RWPE2 (cell line): Measurements from ENCODE around the gene HIC1.
A peak's percentile ranks its signal among the peaks of the same experiment; 100 is the strongest.

Experiments used
- ATAC-seq: fragments of 200-7000 bp; cut with Tn5 transposase; 3 replicates; pipeline ENCODE4 v1.9.1; 2021; ENCODE audit warnings: low read depth
- DNase-seq: peaks from one replicate; pipeline ENCODE4 v3.0.0-alpha.2; 2020; ENCODE audit warnings: low spot score
- H3K27ac ChIP-seq: fragments of 450-650 bp; 2 replicates; pipeline ENCODE4 v1.5.1; 2017; ENCODE audit warnings: mild to moderate bottlenecking; ENCODE audit not compliant: poor library complexity, severe bottlenecking
- H3K27me3 ChIP-seq: fragments of 250-450 bp; sonication (Bioruptor Pico); 2 replicates; pipeline ENCODE4 v1.5.1; 2021; ENCODE audit warnings: mild to moderate bottlenecking, moderate library complexity; ENCODE audit not compliant: insufficient read depth, poor library complexity, severe bottlenecking
- H3K36me3 ChIP-seq: fragments of 250-450 bp; sonication (Bioruptor Pico); 2 replicates; pipeline ENCODE4 v1.5.1; 2020; ENCODE audit warnings: low read depth, mild to moderate bottlenecking, moderate library complexity
- H3K4me1 ChIP-seq: fragments of 250-450 bp; sonication (Bioruptor Pico); 2 replicates; pipeline ENCODE4 v1.5.1; 2021; ENCODE audit warnings: mild to moderate bottlenecking, moderate library complexity; ENCODE audit not compliant: insufficient read depth, poor library complexity, severe bottlenecking
- H3K4me3 ChIP-seq: fragments of 250-450 bp; sonication (Bioruptor Pico); 2 replicates; pipeline ENCODE4 v1.5.1; 2021; ENCODE audit warnings: mild to moderate bottlenecking, moderate library complexity; ENCODE audit not compliant: severe bottlenecking
- H3K9me3 ChIP-seq: fragments of 250-450 bp; sonication (Bioruptor Pico); 2 replicates; pipeline ENCODE4 v1.5.1; 2021; ENCODE audit warnings: mild to moderate bottlenecking, moderate library complexity; ENCODE audit not compliant: severe bottlenecking
- TF ChIP-seq, protein P1 (sequence below): fragments of 450-650 bp; IDR thresholded peaks from one replicate; pipeline ENCODE4 v1.5.1; 2017; ENCODE audit warnings: mild to moderate bottlenecking, moderate library complexity; ENCODE audit not compliant: poor library complexity, severe bottlenecking

HIC1 gene

DNA sequence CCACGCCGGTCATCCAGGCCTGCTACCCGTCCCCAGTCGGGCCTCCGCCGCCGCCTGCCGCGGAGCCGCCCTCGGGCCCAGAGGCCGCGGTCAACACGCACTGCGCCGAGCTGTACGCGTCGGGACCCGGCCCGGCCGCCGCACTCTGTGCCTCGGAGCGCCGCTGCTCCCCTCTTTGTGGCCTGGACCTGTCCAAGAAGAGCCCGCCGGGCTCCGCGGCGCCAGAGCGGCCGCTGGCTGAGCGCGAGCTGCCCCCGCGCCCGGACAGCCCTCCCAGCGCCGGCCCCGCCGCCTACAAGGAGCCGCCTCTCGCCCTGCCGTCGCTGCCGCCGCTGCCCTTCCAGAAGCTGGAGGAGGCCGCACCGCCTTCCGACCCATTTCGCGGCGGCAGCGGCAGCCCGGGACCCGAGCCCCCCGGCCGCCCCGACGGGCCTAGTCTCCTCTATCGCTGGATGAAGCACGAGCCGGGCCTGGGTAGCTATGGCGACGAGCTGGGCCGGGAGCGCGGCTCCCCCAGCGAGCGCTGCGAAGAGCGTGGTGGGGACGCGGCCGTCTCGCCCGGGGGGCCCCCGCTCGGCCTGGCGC lies 2.4 kb downstream of the HIC1 start:
- TF ChIP-seq, protein P1, sequence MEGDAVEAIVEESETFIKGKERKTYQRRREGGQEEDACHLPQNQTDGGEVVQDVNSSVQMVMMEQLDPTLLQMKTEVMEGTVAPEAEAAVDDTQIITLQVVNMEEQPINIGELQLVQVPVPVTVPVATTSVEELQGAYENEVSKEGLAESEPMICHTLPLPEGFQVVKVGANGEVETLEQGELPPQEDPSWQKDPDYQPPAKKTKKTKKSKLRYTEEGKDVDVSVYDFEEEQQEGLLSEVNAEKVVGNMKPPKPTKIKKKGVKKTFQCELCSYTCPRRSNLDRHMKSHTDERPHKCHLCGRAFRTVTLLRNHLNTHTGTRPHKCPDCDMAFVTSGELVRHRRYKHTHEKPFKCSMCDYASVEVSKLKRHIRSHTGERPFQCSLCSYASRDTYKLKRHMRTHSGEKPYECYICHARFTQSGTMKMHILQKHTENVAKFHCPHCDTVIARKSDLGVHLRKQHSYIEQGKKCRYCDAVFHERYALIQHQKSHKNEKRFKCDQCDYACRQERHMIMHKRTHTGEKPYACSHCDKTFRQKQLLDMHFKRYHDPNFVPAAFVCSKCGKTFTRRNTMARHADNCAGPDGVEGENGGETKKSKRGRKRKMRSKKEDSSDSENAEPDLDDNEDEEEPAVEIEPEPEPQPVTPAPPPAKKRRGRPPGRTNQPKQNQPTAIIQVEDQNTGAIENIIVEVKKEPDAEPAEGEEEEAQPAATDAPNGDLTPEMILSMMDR: no peak
- DNase-seq (no peak), ATAC-seq (no peak)
- Histone ChIP-seq H3K27me3 (no peaks in the 10 kb centered on the region), H3K27ac (no peak overlapping the region), H3K4me3 (no peak overlapping the region), H3K9me3 (no peaks in the 10 kb centered on the region), H3K36me3 (no peaks in the 10 kb centered on the region), H3K4me1 (no peaks in the 10 kb centered on the region)

DNA sequence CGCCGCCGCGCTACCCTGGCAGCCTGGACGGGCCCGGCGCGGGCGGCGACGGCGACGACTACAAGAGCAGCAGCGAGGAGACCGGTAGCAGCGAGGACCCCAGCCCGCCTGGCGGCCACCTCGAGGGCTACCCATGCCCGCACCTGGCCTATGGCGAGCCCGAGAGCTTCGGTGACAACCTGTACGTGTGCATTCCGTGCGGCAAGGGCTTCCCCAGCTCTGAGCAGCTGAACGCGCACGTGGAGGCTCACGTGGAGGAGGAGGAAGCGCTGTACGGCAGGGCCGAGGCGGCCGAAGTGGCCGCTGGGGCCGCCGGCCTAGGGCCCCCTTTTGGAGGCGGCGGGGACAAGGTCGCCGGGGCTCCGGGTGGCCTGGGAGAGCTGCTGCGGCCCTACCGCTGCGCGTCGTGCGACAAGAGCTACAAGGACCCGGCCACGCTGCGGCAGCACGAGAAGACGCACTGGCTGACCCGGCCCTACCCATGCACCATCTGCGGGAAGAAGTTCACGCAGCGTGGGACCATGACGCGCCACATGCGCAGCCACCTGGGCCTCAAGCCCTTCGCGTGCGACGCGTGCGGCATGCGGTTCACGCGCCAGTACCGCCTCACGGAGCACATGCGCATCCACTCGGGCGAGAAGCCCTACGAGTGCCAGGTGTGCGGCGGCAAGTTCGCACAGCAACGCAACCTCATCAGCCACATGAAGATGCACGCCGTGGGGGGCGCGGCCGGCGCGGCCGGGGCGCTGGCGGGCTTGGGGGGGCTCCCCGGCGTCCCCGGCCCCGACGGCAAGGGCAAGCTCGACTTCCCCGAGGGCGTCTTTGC lies 3.1 kb downstream of the HIC1 start:
- ATAC-seq (no peak), DNase-seq (no peak)
- no peaks in the 10 kb centered on the region for H3K9me3 ChIP-seq
- no peak overlapping the region for H3K4me3 ChIP-seq
- H3K27ac ChIP-seq: no peak overlapping the region
- TF ChIP-seq, protein P1: no peak
- H3K36me3 ChIP-seq: no peaks in the 10 kb centered on the region
- no peaks in the 10 kb centered on the region for H3K4me1 ChIP-seq
- H3K27me3 ChIP-seq: no peaks in the 10 kb centered on the region

DNA sequence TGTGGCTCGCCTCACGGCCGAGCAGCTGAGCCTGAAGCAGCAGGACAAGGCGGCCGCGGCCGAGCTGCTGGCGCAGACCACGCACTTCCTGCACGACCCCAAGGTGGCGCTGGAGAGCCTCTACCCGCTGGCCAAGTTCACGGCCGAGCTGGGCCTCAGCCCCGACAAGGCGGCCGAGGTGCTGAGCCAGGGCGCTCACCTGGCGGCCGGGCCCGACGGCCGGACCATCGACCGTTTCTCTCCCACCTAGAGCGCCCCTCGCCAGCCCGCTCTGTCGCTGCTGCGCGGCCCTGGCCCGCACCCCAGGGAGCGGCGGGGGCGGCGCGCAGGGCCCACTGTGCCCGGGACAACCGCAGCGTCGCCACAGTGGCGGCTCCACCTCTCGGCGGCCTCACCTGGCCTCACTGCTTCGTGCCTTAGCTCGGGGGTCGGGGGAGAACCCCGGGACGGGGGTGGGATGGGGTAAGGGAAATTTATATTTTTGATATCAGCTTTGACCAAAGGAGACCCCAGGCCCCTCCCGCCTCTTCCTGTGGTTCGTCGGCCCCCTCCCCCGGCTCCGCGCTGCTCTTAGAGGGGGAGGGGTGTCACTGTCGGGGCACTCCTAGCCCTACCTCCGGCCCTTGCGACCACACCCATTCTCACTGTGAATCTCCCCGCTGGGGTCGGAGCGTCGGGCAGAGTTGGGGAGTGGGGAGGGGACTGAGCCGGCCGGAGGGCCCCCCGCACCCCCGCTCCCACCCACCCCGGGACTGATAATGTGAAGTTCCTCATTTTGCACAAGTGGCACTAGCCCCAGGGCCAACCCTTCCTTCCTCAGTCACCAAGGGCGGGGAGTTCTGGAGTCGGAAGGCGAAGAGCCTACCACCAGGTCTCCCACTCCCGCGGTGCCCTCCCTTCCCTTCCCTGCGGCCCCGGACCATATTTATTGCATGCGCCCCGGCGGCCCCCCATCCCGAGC lies 4.0 kb downstream of the HIC1 start:
- no peaks in the 10 kb centered on the region for H3K9me3 ChIP-seq
- DNase-seq (no peak), ATAC-seq (no peak)
- H3K27me3 ChIP-seq: no peaks in the 10 kb centered on the region
- no peaks in the 10 kb centered on the region for H3K4me1 ChIP-seq
- H3K36me3 ChIP-seq: no peaks in the 10 kb centered on the region
- H3K27ac ChIP-seq: no peak overlapping the region
- H3K4me3 ChIP-seq: no peak overlapping the region
- TF ChIP-seq, protein P1: peak; percentile 46

DNA sequence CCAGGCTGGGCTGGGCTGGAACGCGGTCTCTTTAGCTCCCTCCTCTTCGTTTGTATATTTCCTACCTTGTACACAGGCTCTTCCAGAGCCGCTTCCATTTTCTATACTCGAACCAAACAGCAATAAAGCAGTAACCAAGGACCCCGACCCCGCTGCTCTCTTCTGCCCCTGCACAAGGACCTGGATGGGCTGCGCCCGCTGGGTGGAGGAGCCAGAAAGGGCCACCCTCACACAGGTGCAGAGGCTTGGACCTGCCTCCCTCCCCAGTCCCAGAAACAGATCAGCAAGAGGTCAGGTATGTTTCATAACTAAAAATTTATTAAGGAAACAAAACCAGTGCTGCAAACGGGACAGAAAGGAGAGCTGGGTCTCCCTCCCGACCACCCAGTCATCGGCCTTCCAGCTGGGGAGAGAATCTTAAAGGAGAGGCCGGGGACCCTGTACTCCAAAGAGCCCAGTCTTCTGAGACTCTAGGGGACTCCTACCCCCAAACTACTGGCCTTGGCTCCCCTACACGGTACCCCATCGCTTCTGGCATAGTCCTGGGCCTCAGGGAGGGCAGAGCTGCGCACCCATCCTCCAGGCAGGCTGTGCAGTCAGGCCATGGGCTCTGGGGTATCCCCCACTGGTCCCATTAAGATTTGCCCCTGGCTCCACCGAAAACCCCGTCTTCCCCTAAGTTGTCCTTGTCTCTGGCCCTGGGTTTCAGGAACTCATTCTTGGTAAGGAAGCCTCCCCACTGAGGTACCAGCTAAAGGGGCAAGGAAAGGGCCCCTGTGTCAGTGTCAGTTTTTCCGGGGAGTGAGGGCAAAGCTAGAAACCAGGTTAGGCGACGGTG lies 4.9 kb downstream of the HIC1 start:
- Histone ChIP-seq H3K27ac (no peak overlapping the region), H3K4me1 (no peaks in the 10 kb centered on the region), H3K27me3 (no peaks in the 10 kb centered on the region), H3K4me3 (no peak overlapping the region), H3K9me3 (no peaks in the 10 kb centered on the region), H3K36me3 (no peaks in the 10 kb centered on the region)
- DNase-seq (no peak), ATAC-seq (no peak)
- TF ChIP-seq, protein P1: no peak
